HG03066 (cell line): Measurements from ENCODE around the gene RIC8A.
A peak's percentile ranks its signal among the peaks of the same experiment; 100 is the strongest.
"Not testable (repeated sequence)": the region's sequence is repeated elsewhere in the genome, so short reads cannot be mapped to it uniquely, and the experiment has no call there.

ENCODE experiments used
- ATAC-seq: cut with Tn5 transposase; IDR thresholded peaks from one replicate; pipeline ENCODE4 v1.9.1; 2021; ENCODE audit warnings: low read depth; ENCODE audit not compliant: unreplicated experiment

The RIC8A gene

DNA sequence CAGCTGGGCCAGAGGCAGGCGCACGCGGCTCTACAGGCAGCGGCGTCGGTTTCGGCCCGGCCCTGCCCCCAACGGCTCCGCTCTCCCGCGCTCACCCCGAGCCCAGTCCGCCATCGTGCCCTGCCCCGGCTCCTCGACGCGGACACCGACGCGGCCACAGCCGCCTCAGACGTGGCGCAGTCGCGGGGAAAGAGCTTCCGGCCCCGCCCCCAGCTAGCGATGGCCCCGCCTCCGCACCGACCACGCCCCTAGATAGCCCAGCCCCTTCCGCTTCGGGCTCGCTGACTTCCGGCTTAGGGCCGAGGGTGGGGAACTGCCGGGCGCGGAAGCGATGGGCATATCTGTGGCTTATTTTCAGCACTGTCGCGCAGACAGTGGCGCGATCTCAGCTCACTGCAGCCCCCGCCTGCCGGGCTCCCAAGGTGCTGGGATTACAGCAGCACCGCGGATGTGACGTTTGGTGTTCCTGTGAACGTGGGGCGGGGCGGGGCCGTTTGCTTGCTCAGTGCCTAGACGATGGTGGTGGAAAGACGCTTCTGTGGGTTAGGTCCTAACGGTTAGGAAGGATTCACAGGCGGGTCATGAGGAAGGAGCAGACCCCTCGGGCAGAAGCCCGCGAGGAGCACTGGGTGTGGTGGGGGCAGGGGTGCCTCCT is at the start of gene RIC8A, which contains the start of gene BET1L:
TSS of gene RIC8A (plus strand) at position 501 of the 655 bp plus-strand sequence. CDS start 1,147 bp downstream, outside the sequence.
TSS of gene BET1L (minus strand) at position 192 of the 655 bp plus-strand sequence. CDS start at position 114, 78 bp downstream.
- peak; percentile 72 for ATAC-seq

DNA sequence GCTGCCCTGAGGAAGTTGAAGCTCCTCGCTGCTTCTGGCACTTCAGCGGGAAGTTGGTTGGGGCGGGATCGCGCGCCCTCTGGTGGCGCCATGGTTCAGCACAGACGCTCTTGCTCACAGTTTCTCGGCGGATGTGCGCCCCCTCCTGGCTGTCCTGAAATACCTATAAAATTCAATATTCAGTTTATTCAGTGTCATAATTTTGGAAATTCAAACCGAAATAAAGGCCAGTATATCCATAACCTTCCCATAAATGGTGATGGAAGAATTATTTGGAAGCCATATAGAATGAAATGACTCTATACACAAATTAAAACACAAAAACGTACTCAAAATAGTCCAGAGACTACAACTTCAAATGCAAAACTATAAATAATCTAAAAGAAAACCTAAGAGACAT is 27.3 kb upstream of the RIC8A start:
- not testable (repeated sequence) for ATAC-seq

DNA sequence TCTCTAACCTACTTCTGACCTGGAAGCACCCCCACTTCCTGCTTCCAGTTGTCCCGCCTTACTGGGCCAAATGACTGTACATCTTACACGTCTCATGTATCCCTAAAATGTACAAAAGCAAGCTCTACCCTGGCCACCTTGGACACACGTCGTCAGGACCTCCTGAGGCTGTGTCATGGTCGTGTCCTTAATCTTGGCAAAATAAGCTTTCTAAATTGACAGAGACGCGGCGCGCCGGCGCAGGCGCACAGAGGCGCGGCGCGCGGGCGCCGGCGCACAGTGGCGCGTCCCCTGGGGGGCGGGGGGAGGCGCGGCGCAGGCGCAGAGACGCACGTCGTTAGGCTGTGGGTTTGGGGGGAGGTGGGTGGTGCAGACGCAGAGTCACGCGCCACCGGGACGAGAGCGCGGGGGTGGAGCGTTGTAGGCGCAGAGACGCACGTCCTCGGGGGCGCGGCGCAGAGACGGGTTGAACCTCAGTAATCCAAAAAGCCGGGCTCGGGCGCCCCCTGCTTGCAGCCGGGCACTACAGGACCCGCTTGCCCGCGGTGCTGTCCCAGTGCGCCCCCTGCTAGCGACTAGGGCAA is 18.2 kb upstream of the RIC8A start:
- not testable (repeated sequence) for ATAC-seq

DNA sequence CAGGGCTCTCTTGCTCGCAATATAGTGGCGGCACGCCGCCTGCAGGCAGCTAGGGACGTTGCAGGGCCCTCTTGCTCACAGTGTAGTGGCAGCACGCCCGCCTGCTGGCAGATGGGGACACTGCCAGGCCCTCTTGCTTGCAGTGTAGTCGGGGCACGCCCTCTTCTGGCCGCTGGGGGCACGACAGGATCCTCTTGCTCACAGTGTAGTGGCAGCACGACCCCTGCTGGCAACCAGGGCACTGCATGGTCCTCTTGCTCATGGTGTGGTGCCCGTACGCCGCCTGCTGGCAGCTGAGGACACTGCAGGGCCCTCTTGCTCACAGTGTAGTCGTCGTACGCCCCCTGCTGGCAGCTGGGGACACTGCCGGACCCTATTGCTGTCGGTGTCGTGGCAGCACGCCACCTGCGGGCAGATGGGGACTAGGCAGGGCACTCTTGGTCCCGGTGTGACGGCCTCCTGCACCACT is 17.6 kb upstream of the RIC8A start:
- ATAC-seq: not testable (repeated sequence)

DNA sequence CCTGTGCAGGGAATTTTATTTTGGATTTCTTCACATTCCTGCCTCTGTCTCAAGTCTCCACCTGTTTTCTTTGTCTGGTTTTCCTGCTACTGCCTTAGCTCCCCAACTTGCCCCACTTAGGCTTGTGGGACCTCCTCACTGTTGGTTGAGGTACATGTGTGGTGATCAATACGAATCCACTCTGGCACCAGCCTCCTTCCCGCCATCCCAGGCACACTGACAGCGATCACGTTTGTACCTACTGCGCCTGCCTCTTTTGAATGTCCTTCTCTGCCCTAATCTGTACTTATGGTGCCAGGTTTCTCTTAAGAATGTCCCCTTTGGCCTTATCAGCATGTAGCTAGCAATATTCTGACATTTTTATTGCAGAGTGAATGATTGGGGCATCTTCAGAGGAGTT is 17.0 kb upstream of the RIC8A start:
- not testable (repeated sequence) for ATAC-seq

DNA sequence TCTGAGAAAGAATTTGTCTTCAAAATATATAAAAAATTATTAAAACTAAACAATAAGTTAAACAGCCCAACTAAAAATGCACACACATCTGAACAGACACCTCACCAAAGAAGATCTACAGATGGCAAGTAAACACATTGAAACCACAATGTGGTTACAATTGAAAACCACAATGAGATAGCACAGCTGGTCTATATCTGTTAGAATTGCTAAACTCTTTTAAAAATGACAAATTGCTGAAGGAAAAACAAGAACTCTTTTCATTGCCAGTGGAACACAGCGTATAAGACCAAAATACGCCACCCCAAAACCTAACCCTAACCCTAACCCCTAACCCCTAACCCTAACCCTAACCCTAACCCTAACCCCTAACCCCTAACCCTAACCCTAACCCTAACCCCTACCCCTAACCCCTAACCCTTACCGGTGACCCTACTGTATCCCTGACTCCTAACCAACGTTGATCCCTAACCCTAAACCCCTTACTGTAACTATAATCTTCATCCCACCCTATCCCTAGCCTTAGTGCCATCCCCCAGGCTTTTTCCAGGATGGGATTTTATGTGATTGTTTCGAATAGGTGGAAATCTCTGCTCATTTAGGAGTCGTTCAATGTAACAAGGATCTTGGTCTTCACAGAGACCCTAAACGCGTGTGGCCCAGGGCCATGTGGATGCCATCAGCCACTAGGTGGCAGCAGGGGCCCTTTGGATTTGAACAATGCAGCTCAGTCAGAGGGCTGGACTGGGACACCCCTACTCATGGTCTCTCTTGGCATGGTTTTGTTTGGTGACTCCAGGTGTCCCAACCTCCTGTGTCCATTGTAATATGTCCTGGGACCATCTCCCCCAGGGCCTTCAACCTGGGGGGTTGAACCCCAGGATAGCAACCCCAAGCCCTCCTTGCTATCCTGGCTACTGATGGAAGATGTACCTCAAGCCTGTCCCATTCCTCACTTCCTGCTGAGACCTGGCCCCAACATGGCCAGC is 15.7 kb upstream of the RIC8A start:
- not testable (repeated sequence) for ATAC-seq

DNA sequence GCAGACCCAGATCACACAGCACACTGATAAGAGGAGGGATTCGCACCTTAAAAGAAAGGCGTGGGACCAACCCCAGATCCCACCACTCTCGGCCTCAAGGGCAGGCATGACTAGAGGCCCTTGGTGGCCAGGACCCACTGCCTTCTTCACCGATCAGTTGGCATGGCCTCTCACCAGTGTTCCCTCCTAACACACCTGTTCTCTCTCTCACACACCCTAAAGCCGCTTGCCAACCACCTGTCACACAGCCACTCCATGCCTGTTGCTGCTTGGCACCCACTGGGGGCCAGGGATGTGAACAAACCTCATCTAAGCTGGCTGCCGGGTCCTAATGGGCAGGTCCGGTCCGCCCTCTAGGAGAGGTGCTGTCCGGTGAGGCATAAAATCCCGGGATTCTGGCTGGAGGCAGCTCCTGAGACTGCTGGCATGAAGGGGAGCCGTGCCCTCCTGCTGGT is 14.8 kb upstream of the RIC8A start, which contains the start of gene SCGB1C1:
TSS of gene SCGB1C1 (plus strand) at position 405 of the 455 bp plus-strand sequence. CDS start at position 427, 22 bp downstream.
- not testable (repeated sequence) for ATAC-seq

DNA sequence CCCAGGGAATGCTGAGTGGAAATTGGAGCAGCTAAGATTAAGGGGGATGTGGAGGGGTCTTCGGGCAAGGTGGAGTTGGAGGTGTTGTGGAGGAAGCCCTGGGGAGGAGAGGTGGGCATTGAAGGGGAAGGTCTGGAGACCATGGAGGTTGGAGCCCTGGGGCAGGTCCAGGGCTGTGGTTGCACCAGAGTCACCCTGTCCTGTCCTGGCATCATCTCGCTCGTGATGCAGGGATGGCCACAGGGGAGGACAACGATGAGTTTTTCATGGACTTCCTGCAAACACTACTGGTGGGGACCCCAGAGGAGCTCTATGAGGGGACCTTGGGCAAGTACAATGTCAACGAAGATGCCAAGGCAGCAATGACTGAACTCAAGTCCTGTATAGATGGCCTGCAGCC is 14.0 kb upstream of the RIC8A start:
- not testable (repeated sequence) for ATAC-seq

DNA sequence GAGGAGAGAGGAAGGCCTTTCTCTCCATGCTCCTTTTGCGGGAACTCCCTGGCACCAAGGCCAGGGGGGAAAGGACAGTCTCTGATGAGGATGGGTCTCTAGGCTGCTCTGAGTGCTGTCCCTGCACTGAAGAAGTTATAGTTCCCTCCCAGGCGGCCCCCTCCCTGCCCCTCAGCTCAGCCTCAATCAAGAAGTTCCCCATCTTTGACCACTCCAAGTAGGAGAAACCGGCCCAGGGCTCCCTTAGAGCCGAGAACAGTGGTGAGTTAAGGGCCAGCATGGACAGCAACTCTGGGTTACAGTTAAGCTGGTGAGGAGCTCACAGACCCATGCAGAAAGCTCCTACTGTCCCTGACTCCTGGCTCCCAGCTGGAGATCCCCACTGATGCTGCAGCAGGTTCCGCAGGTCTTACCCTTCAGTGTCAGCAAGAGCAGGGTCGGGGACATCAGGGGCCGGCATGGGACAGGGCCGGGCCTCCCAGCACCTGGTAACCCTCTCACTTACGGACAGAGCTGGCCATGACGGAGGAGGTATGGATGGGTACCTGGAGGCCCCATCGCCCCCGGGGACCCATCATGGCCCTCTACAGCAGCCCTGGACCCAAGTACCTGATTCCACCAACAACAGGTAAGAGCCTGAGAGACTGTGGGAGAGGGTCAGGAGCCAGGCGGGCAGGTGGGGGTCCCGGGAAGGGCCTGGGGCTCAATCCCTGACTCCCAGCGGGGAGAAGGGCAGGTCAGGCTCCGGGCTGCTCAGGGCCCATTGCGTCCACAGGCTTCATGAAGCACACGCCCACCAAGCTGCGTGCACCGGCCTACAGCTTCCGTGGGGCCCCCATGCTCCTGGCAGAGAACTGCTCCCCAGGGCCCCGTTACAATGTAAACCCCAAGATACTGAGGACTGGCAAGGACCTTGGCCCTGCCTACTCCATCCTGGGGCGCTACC is 10.4 kb upstream of the RIC8A start:
- ATAC-seq: no peak

DNA sequence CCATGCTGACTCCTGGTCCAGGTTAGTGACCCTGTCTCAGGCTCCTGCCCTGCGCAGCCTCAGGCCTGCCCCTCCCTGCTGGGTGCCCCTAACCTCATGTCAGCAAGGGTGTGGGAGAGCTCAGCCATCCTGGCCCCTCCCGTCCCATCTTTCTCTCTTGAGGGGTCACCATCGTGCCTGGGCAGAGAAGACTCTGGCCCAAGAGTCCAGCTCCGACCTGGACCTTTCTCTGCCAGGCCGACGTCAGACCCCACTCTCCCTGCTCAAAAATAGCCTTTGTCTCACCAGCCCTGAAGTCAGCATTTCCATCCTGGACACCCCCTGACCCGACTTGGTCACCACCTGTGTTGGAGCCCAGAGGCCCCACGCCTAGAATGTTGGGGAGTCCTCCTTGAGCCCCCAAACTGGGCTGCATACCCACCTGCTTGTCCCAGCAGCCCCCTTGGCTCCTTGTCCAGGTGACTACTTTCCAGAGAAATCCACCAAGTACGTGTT is 9.7 kb upstream of the RIC8A start:
- no peak for ATAC-seq

DNA sequence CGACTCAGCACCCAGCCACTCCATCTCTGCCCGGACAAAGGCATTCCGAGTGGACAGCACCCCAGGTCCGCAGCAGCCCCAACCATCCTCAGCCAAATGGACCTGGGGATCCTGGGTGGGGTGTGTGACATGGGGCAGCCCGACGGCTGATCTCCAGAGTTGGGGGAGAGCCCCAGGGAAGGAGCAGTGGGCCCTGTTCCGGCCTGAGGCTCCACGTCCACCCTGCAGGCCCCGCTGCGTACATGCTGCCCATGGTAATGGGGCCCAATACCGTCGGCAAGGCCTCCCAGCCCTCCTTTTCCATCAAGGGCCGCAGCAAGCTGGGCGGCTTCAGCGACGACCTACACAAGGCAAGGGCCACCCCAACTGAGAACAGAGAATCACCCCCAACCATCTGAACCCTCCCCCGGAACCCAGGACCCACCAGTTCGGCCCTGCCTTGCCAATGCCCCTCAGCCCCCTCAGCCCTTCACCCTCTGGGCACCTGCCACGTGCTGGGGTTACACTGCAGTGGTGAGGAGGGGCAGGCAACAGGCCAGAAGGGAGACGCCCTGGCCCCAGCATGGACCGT is 9.2 kb upstream of the RIC8A start:
- no peak for ATAC-seq

DNA sequence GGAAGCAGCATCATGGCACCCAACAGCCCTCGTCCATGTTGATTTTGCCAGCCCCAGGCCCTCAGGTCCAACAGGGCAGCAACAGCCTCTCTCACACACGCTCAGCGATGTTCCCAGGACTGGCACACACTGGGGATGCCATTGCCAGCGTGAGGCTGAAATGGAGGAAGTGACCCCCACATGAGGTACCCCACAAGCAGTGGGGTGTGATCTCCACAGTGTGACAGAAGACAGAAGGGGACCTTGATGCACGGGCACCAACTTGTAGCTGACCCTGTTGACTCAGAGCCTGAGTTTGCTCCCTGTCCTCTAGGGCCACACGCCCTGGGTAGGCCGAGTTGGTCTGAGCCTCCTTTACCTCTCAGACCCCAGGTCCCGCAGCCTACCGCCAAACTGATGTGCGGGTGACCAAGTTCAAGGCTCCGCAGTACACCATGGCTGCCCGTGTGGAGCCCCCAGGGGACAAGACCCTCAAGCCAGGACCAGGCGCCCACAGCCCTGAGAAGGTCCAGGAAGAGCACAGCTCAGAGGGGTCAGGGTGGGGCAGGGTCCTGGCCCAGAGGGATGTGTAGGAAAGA is 8.4 kb upstream of the RIC8A start:
- no peak for ATAC-seq

DNA sequence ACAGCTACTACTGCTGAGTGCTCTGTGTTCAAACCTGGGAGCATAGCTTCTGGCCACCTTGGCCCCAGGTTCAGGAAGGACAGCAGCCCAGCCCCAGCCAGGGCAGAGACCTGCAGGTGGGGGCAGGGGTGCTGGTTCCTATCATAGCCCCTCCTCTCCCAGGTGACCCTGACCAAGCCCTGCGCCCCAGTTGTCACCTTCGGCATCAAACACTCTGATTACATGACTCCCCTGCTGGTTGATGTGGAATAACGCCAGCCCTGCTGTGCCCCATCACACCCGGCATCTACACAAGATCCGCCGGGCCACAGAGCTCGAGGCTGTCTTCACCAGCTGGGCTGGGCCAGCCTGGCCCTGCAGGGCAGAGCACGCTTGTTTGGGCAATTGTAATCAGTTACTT is 7.7 kb upstream of the RIC8A start:
- no peak for ATAC-seq

DNA sequence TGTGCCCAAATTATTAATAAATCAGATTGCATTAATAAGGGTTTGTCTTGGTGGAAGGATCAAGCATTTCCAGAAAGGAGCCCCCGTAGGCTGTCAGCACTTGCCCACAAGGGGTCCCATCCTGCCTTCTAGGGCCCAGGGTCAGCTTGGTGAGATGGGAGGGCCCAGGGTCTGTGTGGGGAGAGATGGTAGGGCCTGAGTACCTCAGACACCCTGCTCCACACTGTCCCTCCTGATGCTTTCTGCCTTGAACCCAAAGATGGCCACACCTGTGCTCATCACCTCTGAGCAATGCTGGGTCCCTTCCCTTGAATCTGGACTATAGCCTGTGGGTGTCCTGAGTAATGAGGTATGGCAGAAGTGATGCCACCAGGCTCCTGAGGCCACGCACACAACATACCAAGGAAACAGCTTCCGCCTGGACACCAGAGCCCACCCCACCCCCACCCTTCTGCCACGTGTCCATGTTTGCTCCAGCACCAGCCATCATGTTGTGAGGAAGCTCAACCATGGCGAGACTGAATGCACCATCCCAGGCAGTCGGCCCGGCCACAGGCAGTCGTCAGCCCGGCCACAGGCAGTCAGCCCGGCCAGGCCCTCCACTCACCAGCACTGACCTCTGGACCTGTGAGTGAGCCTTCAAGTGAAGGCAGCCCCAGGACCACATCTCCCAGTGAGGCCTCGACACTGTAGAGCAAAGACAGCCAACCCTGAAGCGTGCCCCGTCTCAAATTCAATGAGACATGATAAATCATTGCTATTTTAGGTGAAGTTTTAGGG is 7.1 kb upstream of the RIC8A start:
- ATAC-seq: no peak

DNA sequence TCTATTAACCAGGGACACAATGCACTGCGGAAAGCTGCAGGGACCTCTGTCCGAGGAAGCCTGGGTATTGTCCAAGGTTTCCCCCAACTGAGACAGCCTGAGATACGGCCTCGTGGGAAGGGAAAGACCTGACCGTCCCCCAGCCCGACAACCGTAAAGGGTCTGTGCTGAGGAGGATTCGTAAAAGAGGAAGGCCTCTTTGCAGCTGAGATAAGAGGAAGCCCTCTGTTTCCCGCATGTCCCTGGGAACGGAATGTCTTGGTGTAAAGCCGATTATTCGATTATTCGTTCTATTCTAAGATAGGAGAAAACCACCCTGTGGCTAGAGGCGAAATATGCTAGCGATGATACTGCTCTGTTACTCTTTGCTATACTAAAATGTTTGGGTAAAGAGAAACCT is 5.5 kb upstream of the RIC8A start:
- no peak for ATAC-seq

DNA sequence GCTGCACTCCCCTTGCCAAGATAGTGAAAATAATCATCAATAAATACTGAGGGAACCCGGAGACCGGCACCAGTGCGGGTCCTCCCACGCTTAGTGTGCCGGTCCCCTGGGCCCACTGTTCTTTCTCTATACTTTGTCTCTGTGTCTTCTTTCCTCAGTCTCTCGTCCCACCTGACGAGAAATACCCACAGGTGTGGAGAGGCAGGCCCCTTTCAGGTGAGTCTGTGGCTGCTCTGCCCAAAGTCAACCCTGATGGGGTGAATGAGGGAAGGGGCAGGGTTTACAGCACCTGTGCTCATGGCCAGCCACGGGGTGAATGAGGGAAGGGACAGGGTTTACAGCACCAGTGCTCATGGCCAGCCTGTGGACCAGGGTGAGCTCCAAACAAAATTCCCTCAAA is 5.0 kb upstream of the RIC8A start:
- ATAC-seq: no peak

DNA sequence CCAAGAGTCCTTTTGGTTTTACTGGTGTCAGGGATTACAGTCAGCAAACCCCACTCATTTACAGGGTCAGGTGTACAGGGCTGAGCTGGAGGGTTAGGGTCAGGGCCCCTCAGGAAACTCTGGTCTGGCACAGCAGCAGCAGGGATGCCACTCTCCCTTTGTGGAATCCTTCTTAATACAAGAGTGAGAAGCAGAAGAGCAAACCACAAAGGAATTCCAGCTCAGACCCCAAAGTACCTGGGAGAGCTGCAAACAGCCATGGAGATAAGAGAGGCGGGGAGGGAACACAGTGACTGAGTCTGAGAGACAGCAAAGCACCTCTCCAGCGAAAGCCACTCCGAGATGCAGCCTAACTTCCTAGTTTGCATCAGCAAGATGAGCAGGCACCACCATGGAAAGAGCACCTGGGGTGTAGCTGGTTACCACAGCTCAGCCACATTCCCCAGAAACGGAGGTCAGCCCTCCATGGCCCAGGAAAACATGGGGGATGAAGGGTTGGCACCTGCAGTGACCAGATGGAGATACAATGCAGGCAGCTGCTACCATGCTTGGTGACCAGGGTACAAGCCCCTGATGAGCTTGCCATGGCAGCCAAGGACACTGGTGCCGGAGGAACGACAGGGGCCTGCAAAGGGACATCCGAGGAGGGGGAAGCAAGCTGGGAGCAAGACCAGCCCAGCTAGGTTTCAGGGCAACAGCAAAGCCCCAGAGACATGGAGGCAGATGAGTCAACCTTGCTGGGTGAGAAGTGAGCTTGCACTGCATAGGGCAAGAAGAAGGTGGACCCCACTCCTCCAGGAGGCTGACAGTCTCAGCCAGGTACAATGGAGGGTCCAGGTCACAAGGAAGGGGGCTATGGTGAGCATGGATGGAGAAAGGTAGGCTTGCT is 4.2 kb upstream of the RIC8A start:
- ATAC-seq: no peak
